IPS-20b (cell line): ENCODE measurements around the gene MOXD1.
"Not testable (repeated sequence)": the region's sequence is repeated elsewhere in the genome, so short reads cannot be mapped to it uniquely, and the experiment has no call there.

Experiments
- H3K27ac ChIP-seq: one replicate; pipeline ENCODE4 v1.5.1; 2013; ENCODE audit warnings: low read length
- H3K27me3 ChIP-seq: 2 replicates; pipeline ENCODE4 v1.6.1; 2013; ENCODE audit warnings: mild to moderate bottlenecking, low read length, inconsistent platforms; ENCODE audit not compliant: insufficient read depth
- H3K36me3 ChIP-seq: 2 replicates; pipeline ENCODE4 v1.6.1; 2013; ENCODE audit warnings: low read depth, mild to moderate bottlenecking, inconsistent platforms, low read length, moderate library complexity; ENCODE audit not compliant: insufficient read depth
- H3K4me1 ChIP-seq: 2 replicates; pipeline ENCODE4 v1.6.1; 2013; ENCODE audit warnings: mild to moderate bottlenecking, control low read depth, inconsistent platforms, low read length, moderate library complexity; ENCODE audit not compliant: insufficient read depth
- H3K4me3 ChIP-seq: 2 replicates; pipeline ENCODE4 v1.5.1; 2013; ENCODE audit warnings: mild to moderate bottlenecking, low read length, inconsistent platforms
- H3K9ac ChIP-seq: 2 replicates; pipeline ENCODE4 v1.6.1; 2013; ENCODE audit warnings: low read depth, mild to moderate bottlenecking, inconsistent platforms, low read length, moderate library complexity
- H3K9me3 ChIP-seq: 2 replicates; pipeline ENCODE4 v1.6.1; 2013; ENCODE audit warnings: mild to moderate bottlenecking, low read depth, low read length, inconsistent platforms; ENCODE audit not compliant: insufficient read depth

The MOXD1 gene

DNA sequence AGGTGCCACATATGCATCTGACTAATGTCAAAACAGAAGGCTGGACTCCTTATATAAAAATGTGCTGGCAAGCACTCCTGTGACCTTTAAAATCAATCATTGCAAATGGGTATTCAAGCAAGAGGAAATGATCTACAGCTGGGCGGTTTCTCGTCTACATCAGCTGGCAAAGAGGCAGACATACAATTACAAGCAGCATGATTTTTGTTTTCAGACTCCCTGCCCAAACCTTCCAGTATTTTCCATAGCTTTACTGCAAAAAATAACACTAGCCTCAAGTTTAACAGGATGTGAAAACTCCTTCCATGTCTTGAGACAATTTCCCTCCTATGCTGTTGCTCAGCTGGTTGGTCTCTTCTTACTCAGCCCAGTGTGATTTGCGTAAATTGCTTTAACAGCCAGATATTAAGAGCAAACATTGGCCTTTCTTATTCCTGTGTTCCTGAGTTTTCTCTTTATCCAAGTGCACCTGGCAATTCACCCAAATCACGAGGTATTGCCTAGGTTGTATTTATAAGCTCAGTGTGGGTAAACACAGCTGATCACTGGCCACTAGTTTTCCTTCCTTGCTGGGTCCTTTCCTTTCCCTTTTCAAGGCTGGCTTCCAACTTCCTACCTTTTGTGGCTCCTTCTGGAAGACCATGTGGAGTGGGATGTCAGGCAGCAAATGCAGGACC, 130.4 kb downstream of the MOXD1 start:
- H3K9ac ChIP-seq: no peak overlapping the region
- no peaks in the 10 kb centered on the region for H3K27me3 ChIP-seq
- no peaks in the 10 kb centered on the region for H3K36me3 ChIP-seq
- H3K9me3 ChIP-seq: no peaks in the 10 kb centered on the region
- H3K4me3 ChIP-seq: no peak overlapping the region
- no peak overlapping the region for H3K27ac ChIP-seq
- H3K4me1 ChIP-seq: no peaks in the 10 kb centered on the region

DNA sequence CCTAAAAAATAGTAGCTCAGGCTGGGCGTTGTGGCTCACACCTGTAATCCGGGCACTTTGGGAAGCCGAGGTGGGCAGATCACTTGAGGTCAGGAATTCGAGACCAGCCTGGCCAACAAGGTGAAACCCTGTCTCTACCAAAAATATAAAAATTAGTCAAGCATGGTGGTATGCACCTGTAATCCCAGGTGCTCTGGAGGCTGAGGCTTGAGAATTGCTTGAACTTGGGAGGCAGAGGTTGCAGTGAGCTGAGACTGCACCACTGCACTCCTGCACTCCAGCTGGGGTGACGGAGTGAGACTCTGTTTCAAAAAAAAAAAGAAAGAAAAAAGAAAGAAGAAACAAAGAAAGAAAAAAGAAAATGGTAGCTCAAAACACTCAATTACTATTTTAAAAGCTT, 132.6 kb downstream of the MOXD1 start:
- H3K36me3 ChIP-seq, H3K4me3 ChIP-seq, H3K9me3 ChIP-seq, H3K27me3 ChIP-seq, H3K27ac ChIP-seq, H3K9ac ChIP-seq, H3K4me1 ChIP-seq: not testable (repeated sequence)

DNA sequence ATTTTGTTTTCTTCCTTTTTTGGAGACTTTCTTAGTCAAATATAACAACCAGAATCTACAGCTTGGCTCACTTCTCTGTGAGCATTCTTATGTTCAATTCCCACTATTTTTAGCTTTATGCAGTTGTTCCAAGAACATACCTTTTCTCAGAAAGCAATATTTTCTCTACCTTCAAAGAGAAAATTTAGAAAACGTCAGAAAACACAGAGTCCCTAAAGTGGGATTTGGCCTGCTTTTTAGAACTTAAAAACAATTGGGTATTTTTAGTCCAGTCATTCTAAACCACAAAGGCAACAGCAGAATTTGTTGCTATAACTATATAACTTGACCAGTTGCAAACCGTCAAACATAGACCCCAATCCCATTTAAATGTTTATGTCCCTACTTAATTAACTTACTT, 133.1 kb downstream of the MOXD1 start:
- Histone ChIP-seq H3K4me1 (no peaks in the 10 kb centered on the region), H3K9me3 (no peaks in the 10 kb centered on the region), H3K36me3 (no peaks in the 10 kb centered on the region), H3K9ac (no peak overlapping the region), H3K4me3 (no peak overlapping the region), H3K27me3 (no peaks in the 10 kb centered on the region), H3K27ac (no peak overlapping the region)

DNA sequence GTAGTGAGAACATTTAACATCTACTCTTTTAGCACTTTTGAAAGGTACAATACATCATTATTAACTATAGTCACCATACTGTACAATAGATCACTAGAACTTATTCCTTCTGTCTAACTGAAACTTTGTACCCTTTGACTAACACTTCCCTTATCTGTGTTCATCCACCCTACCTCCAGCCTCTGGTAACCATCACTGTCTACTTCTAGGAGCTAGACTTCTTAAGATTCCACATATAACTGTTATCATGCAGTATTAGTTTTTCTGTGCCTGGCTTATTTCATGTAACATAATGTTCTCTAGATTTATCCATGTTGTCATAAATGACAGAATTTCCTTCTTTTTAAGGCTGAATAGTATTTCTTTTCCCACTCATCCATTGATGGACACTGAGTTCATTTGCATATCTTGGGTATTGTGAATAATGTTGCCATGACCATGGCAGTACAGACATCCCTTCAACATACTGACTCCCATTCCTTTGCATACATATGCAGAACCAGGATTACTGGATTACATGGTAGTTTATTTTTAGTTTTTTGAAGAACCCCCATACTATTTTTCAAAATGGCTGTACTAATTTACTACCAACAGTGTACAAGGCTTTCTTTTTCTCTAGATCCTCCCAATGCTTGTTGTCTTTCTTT, 135.7 kb downstream of the MOXD1 start:
- H3K27ac ChIP-seq: no peak overlapping the region
- no peak overlapping the region for H3K9ac ChIP-seq
- no peaks in the 10 kb centered on the region for H3K36me3 ChIP-seq
- H3K4me3 ChIP-seq: no peak overlapping the region
- H3K9me3 ChIP-seq: no peaks in the 10 kb centered on the region
- H3K4me1 ChIP-seq: no peaks in the 10 kb centered on the region
- H3K27me3 ChIP-seq: no peaks in the 10 kb centered on the region

DNA sequence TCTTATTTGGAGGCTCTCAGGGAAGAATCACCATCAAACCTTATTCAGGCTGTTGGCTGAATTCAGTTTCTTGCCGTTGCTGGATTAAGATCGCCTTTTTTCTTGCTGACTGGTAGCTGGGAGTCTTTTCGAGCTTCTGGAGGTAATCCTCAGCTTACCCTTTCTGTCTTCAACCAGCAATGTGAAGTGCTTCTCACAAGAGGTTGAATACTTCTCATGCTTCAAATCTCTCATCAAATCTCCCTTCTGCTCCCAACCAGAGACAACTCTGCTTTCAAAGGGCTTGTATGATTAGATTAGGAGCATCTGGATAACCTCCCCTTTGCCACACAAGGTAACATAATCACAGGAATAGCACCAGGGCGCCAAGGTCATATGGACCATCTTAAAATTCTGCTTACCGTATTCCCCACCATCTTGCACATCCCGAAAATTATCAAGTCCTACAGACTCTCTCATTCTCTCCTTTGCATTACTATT, 137.2 kb downstream of the MOXD1 start:
- Histone ChIP-seq H3K9ac (no peak overlapping the region), H3K9me3 (no peaks in the 10 kb centered on the region), H3K4me3 (no peak overlapping the region), H3K36me3 (no peaks in the 10 kb centered on the region), H3K27me3 (no peaks in the 10 kb centered on the region), H3K27ac (no peak overlapping the region), H3K4me1 (no peaks in the 10 kb centered on the region)

DNA sequence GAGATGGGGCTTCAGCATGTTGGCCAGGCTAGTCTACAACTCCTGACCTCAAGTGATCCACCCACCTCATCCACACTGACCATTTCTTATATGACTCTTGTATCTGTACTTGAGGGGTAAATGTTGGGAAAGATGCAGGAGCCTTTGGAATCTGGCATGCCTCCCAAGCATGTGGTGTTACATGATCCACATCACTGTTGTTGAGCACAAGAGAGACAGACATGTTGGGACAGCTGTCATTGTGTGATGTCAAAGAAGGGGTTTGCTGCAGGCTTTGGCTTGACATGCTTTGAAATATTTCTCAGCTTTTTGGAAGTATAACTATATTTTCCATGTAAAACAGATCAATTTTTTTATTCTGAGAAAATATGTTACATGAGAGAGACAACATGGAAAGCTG, 139.9 kb downstream of the MOXD1 start:
- no peaks in the 10 kb centered on the region for H3K27me3 ChIP-seq
- peaks cover 4% of the 10 kb centered on the region; the same call in 1 of the 2 replicates for H3K4me1 ChIP-seq
- H3K36me3 ChIP-seq: no peaks in the 10 kb centered on the region
- no peak overlapping the region for H3K4me3 ChIP-seq
- H3K9me3 ChIP-seq: no peaks in the 10 kb centered on the region
- no peak overlapping the region for H3K9ac ChIP-seq
- no peak overlapping the region for H3K27ac ChIP-seq

DNA sequence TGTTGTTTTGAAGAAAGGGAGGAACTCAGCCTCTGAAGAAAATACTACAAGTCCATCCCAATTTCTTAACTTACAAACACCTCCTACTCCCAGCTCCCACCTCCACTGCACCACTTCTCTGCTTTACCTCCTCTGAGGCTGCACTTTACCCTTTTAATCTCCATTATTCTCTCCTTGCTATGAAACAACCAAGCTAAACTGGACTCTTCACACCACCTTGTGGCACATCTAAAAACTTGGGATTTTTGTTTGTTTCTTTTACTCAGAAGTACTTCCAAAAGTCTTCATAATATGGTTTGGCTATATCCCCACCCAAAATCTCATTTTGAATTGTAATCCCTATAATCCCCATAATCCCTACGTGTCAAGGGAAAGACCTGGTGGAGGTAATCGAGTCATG, 142.2 kb downstream of the MOXD1 start:
- no peak overlapping the region for H3K4me3 ChIP-seq
- H3K36me3 ChIP-seq: no peaks in the 10 kb centered on the region
- H3K27ac ChIP-seq: no peak overlapping the region
- peaks cover 4% of the 10 kb centered on the region; the same call in 1 of the 2 replicates for H3K4me1 ChIP-seq
- no peaks in the 10 kb centered on the region for H3K27me3 ChIP-seq
- 0 out of 2 replicates have a peak, but pooled peaks cover 4% of the 10 kb centered on the region for H3K9me3 ChIP-seq
- no peak overlapping the region for H3K9ac ChIP-seq

DNA sequence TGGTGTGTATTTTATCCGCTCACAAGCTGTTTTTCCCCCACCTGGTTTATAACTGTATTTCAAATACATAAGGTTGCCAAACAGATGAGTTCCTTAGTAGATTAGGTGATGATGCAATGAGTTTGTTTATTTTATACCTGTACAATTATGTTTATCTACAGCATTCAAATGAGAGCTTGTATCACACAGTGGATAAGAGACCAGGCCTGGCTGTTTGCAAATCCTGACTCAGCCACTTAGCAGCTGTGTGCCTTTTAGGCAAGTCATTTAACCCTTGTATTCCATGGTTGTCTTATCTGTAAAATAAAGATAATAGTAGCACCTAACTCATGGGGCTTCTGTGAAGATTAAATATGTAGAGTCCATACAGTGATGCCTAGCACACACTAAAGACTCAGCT, 143.7 kb downstream of the MOXD1 start:
- Histone ChIP-seq H3K9me3 (peaks cover 8% of the 10 kb centered on the region; the same call in 1 of the 2 replicates), H3K36me3 (no peaks in the 10 kb centered on the region), H3K4me3 (no peak overlapping the region), H3K27me3 (no peaks in the 10 kb centered on the region), H3K4me1 (peaks cover 4% of the 10 kb centered on the region; the same call in 1 of the 2 replicates), H3K27ac (no peak overlapping the region), H3K9ac (no peak overlapping the region)

DNA sequence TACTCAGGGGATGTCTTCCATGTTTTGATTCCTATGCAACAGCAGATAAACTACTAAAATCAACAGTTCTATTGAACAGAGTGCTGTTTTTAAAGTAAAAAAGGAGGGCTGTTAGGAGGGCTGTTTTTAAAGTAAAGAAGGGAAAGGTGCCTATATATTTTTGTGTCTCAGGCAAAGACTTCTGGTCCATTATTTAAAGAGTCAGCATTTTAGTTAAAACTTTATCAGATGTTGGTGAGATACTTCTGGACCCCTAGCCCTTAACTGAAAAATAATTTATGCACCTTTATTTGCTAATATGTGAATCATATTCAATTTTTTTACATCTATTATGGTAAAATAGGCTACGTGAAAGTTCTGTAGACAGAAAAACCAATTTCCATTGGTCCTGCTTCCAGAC, 144.8 kb downstream of the MOXD1 start:
- H3K27ac ChIP-seq: no peak overlapping the region
- H3K27me3 ChIP-seq: no peaks in the 10 kb centered on the region
- peaks cover 19% of the 10 kb centered on the region for H3K9me3 ChIP-seq
- H3K4me1 ChIP-seq: peaks cover 4% of the 10 kb centered on the region; the same call in 1 of the 2 replicates
- H3K9ac ChIP-seq: no peak overlapping the region
- H3K36me3 ChIP-seq: no peaks in the 10 kb centered on the region
- H3K4me3 ChIP-seq: no peak overlapping the region

DNA sequence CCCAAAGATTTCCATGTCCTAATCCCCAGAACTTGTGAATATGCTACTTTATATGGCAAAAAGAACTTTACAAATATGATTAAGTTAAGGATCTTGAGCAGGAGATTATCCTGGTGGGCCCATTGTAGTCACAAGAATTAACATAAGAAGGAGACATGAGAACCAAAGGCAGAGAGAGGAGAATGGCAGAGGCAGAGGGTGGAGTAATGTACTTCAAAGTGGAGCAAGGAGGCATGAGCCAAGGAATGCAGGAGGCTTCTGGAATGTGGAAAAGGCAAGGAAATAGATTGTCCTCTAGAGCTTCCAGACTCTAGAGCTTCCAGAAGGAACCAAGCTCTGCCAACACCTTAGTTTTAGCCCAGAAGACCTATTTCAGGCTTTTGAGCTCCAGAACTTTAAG, 147.4 kb downstream of the MOXD1 start:
- Histone ChIP-seq H3K4me3 (no peak overlapping the region), H3K4me1 (peaks cover 4% of the 10 kb centered on the region; the same call in 1 of the 2 replicates), H3K9ac (no peak overlapping the region), H3K36me3 (no peaks in the 10 kb centered on the region), H3K9me3 (peaks cover 19% of the 10 kb centered on the region), H3K27me3 (no peaks in the 10 kb centered on the region), H3K27ac (no peak overlapping the region)

DNA sequence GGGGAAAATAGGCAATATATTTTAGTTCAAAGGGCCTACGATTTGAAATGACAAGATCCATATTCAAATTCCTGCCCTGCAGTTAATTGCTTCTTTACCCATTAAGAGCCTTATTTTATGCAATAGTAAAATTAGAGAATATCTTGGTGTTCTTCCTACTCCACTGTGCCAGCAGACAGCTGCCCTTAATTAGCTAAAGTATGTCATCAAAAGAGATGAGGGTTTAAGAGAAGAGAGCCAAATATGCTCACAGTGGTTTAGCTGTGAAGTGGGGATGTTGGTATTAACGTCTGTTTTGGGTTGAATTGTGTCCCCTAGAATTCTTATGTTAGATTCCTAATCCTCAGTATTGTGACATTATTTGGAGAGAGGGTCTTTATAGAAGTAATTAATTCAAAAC, 148.1 kb downstream of the MOXD1 start:
- no peak overlapping the region for H3K9ac ChIP-seq
- H3K4me3 ChIP-seq: no peak overlapping the region
- no peaks in the 10 kb centered on the region for H3K36me3 ChIP-seq
- no peaks in the 10 kb centered on the region for H3K27me3 ChIP-seq
- peaks cover 4% of the 10 kb centered on the region; the same call in 1 of the 2 replicates for H3K4me1 ChIP-seq
- no peak overlapping the region for H3K27ac ChIP-seq
- H3K9me3 ChIP-seq: peaks cover 19% of the 10 kb centered on the region

DNA sequence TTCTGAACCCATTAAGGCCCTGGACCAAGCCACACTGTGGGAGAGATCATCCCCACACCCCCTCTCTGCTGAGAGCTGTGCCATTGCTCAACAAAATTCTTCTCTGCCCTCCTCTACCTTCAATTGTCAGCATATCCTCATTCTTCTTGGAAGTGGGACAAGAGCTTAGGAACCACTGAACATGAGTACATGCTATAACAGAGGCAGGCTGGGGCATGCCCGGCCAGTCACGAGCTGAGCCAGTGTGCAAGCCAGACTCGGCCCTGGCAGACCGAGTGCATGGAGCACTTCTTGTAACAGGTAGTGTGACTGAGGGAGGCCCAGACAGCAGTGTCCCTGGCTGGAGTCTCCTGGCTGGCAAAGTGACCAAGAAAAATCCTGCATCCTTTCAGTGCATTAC, 149.2 kb downstream of the MOXD1 start:
- Histone ChIP-seq H3K36me3 (no peaks in the 10 kb centered on the region), H3K27me3 (no peaks in the 10 kb centered on the region), H3K9me3 (peaks cover 19% of the 10 kb centered on the region), H3K4me3 (no peak overlapping the region), H3K4me1 (no peaks in the 10 kb centered on the region), H3K27ac (no peak overlapping the region), H3K9ac (no peak overlapping the region)
